ENCODE measurements around the gene C3AR1. TPM values are rescaled to one million over a fixed set of nuclear protein-coding genes. Genes with fewer than 3 reads are reported as not detected.
"Not testable (repeated sequence)": the region's sequence is repeated elsewhere in the genome, so short reads cannot be mapped to it uniquely, and the experiment has no call there.

The C3AR1 gene
- 0.65 TPM for polyA plus RNA-seq (2013)

- H3K4me1 ChIP-seq (ENCODE audit: control extremely low read depth in 1 of 4, control insufficient read depth in 4 of 4, insufficient read depth in 4 of 4, low read length in 3 of 4) = peaks cover 16 to 63% (median 35%) of the 10 kb centered on the region in 4 experiments
- peak within 1 kb of the TSS; percentile 25 to 65 for H3K27ac ChIP-seq (ENCODE audit: insufficient read depth in 1 of 2, low read depth in 1 of 2, low read length in 2 of 2, poor library complexity in 1 of 2, severe bottlenecking in 2 of 2)
- H3K9me3 ChIP-seq (ENCODE audit: control extremely low read depth in 1 of 5, control insufficient read depth in 4 of 5, insufficient read depth in 2 of 5, low read depth in 1 of 5, low read length in 4 of 5) = no peaks in the 10 kb centered on the region
- 0% methylated on average over 2 of the region's 2 CpGs for WGBS (ENCODE audit: insufficient coverage)
- ChIA-PET POLR2A (interaction anchor here (0.7 kb wide), 1 partner anchor 10 kb away, joined by 4 read pairs; no protein-coding TSS in a partner anchor), CTCF (interaction anchor here (1.1 to 4.2 kb wide), 4 partner anchors 11 to 39 kb away, joined by 3 to 33 read pairs (median 9); no protein-coding TSS in a partner anchor)
- H3K36me3 ChIP-seq (ENCODE audit: control insufficient read depth in 4 of 4, insufficient read depth in 4 of 4, low read length in 3 of 4) = no peaks in the 10 kb centered on the region
- H3K4me3 ChIP-seq (ENCODE audit: control insufficient read depth in 1 of 7, extremely low read depth in 1 of 7, insufficient read depth in 4 of 7, low read depth in 2 of 7, low read length in 6 of 7) = peak within 1 kb of the TSS in 6 of 7 experiments; percentile 4 to 57 (median 20)
- H3K27me3 ChIP-seq (replicated peaks in 2 of 5; ENCODE audit: control insufficient read depth in 4 of 5, insufficient read depth in 5 of 5, low read length in 4 of 5) = no peaks in the 10 kb centered on the region
- DNase-seq = peak; percentile 78 to 93 (median 87)
Observed at GRCh38 chr12:8065991-8066594, at the start of gene C3AR1. C3AR1 (minus strand) TSS chr12:8066359; CDS start chr12:8060185, 6,174 bp downstream.

GRCh38 chr12:8113117-8113516, 47.0 kb upstream of the C3AR1 start:
- H3K27ac ChIP-seq (ENCODE audit: insufficient read depth in 1 of 2, low read depth in 1 of 2, low read length in 2 of 2, poor library complexity in 1 of 2, severe bottlenecking in 2 of 2); H3K9me3 ChIP-seq (ENCODE audit: control extremely low read depth in 1 of 5, control insufficient read depth in 4 of 5, insufficient read depth in 2 of 5, low read depth in 1 of 5, low read length in 4 of 5); H3K4me3 ChIP-seq (ENCODE audit: control insufficient read depth in 1 of 7, extremely low read depth in 1 of 7, insufficient read depth in 4 of 7, low read depth in 2 of 7, low read length in 6 of 7); H3K36me3 ChIP-seq (ENCODE audit: control insufficient read depth in 4 of 4, insufficient read depth in 4 of 4, low read length in 3 of 4); CTCF ChIA-PET; POLR2A ChIA-PET; H3K27me3 ChIP-seq (replicated peaks in 2 of 5; ENCODE audit: control insufficient read depth in 4 of 5, insufficient read depth in 5 of 5, low read length in 4 of 5); DNase-seq; H3K4me1 ChIP-seq (ENCODE audit: control extremely low read depth in 1 of 4, control insufficient read depth in 4 of 4, insufficient read depth in 4 of 4, low read length in 3 of 4): not testable (repeated sequence)
- WGBS (ENCODE audit: insufficient coverage) = 100% methylated on average over 1 of the region's 4 CpGs

GRCh38 chr12:8108808-8109398, 42.7 kb upstream of the C3AR1 start:
- Histone ChIP-seq H3K4me1 (ENCODE audit: control extremely low read depth in 1 of 4, control insufficient read depth in 4 of 4, insufficient read depth in 4 of 4, low read length in 3 of 4) (peaks cover 0 to 3% (median 0%) of the 10 kb centered on the region in 4 experiments), H3K27ac (ENCODE audit: insufficient read depth in 1 of 2, low read depth in 1 of 2, low read length in 2 of 2, poor library complexity in 1 of 2, severe bottlenecking in 2 of 2) (no peak overlapping the region), H3K36me3 (ENCODE audit: control insufficient read depth in 4 of 4, insufficient read depth in 4 of 4, low read length in 3 of 4) (peaks cover 0 to 2% (median 0%) of the 10 kb centered on the region in 4 experiments), H3K27me3 (replicated peaks in 2 of 5; ENCODE audit: control insufficient read depth in 4 of 5, insufficient read depth in 5 of 5, low read length in 4 of 5) (no peaks in the 10 kb centered on the region), H3K9me3 (ENCODE audit: control extremely low read depth in 1 of 5, control insufficient read depth in 4 of 5, insufficient read depth in 2 of 5, low read depth in 1 of 5, low read length in 4 of 5) (no peaks in the 10 kb centered on the region), H3K4me3 (ENCODE audit: control insufficient read depth in 1 of 7, extremely low read depth in 1 of 7, insufficient read depth in 4 of 7, low read depth in 2 of 7, low read length in 6 of 7) (peak overlapping the region in 1 of 7 experiments; percentile 16)
- ChIA-PET CTCF (interaction anchor here (0.8 to 4.3 kb wide), 15 partner anchors 11 to 132 kb away, joined by 3 to 24 read pairs (median 4); partner anchors contain the start of genes CLEC4A and ZNF705A), POLR2A (no interaction called here)
- DNase-seq = peak; percentile 82 to 90 (median 86)
- 0% methylated on average over 1 of the region's 3 CpGs for WGBS (ENCODE audit: insufficient coverage)

GRCh38 chr12:8099235-8099634, 33.1 kb upstream of the C3AR1 start:
- H3K9me3 ChIP-seq (ENCODE audit: control extremely low read depth in 1 of 5, control insufficient read depth in 4 of 5, insufficient read depth in 2 of 5, low read depth in 1 of 5, low read length in 4 of 5) = peaks cover 0 to 5% (median 0%) of the 10 kb centered on the region in 5 experiments
- H3K27me3 ChIP-seq (replicated peaks in 2 of 5; ENCODE audit: control insufficient read depth in 4 of 5, insufficient read depth in 5 of 5, low read length in 4 of 5) = no peaks in the 10 kb centered on the region
- no CpG with 5 or more reads among the region's 3 CpGs for WGBS (ENCODE audit: insufficient coverage)
- H3K4me1 ChIP-seq (ENCODE audit: control extremely low read depth in 1 of 4, control insufficient read depth in 4 of 4, insufficient read depth in 4 of 4, low read length in 3 of 4) = no peaks in the 10 kb centered on the region
- no peak overlapping the region for H3K4me3 ChIP-seq (ENCODE audit: control insufficient read depth in 1 of 7, extremely low read depth in 1 of 7, insufficient read depth in 4 of 7, low read depth in 2 of 7, low read length in 6 of 7)
- no peak overlapping the region for H3K27ac ChIP-seq (ENCODE audit: insufficient read depth in 1 of 2, low read depth in 1 of 2, low read length in 2 of 2, poor library complexity in 1 of 2, severe bottlenecking in 2 of 2)
- H3K36me3 ChIP-seq (ENCODE audit: control insufficient read depth in 4 of 4, insufficient read depth in 4 of 4, low read length in 3 of 4) = peaks cover 16 to 35% (median 19%) of the 10 kb centered on the region in 4 experiments
- POLR2A ChIA-PET = interaction anchor here (1.1 kb wide), 1 partner anchor 11 kb away, joined by 6 read pairs; no protein-coding TSS in a partner anchor
- DNase-seq = no peak
- CTCF ChIA-PET = interaction anchor here (1.6 kb wide), 1 partner anchor 138 kb away, joined by 5 read pairs; no protein-coding TSS in a partner anchor

- Histone ChIP-seq H3K27me3 (replicated peaks in 2 of 5; ENCODE audit: control insufficient read depth in 4 of 5, insufficient read depth in 5 of 5, low read length in 4 of 5) (no peaks in the 10 kb centered on the region), H3K27ac (ENCODE audit: insufficient read depth in 1 of 2, low read depth in 1 of 2, low read length in 2 of 2, poor library complexity in 1 of 2, severe bottlenecking in 2 of 2) (no peak overlapping the region), H3K4me3 (ENCODE audit: control insufficient read depth in 1 of 7, extremely low read depth in 1 of 7, insufficient read depth in 4 of 7, low read depth in 2 of 7, low read length in 6 of 7) (no peak overlapping the region), H3K4me1 (ENCODE audit: control extremely low read depth in 1 of 4, control insufficient read depth in 4 of 4, insufficient read depth in 4 of 4, low read length in 3 of 4) (no peaks in the 10 kb centered on the region), H3K36me3 (ENCODE audit: control insufficient read depth in 4 of 4, insufficient read depth in 4 of 4, low read length in 3 of 4) (peaks cover 25 to 63% (median 41%) of the 10 kb centered on the region in 4 experiments), H3K9me3 (ENCODE audit: control extremely low read depth in 1 of 5, control insufficient read depth in 4 of 5, insufficient read depth in 2 of 5, low read depth in 1 of 5, low read length in 4 of 5) (no peaks in the 10 kb centered on the region)
- ChIA-PET CTCF (interaction anchor here (1.0 kb wide), 1 partner anchor 136 kb away, joined by 3 read pairs; no protein-coding TSS in a partner anchor), POLR2A (interaction anchor here (0.6 kb wide), 1 partner anchor 10 kb away, joined by 3 read pairs; no protein-coding TSS in a partner anchor)
- WGBS (ENCODE audit: insufficient coverage) = 100% methylated on average over 2 of the region's 2 CpGs
- DNase-seq = no peak
Observed at GRCh38 chr12:8096281-8096915, 30.2 kb upstream of the C3AR1 start.

GRCh38 chr12:8093291-8093690, 27.1 kb upstream of the C3AR1 start:
- Histone ChIP-seq H3K9me3 (ENCODE audit: control extremely low read depth in 1 of 5, control insufficient read depth in 4 of 5, insufficient read depth in 2 of 5, low read depth in 1 of 5, low read length in 4 of 5) (no peaks in the 10 kb centered on the region), H3K27ac (ENCODE audit: insufficient read depth in 1 of 2, low read depth in 1 of 2, low read length in 2 of 2, poor library complexity in 1 of 2, severe bottlenecking in 2 of 2) (no peak overlapping the region), H3K4me3 (ENCODE audit: control insufficient read depth in 1 of 7, extremely low read depth in 1 of 7, insufficient read depth in 4 of 7, low read depth in 2 of 7, low read length in 6 of 7) (no peak overlapping the region), H3K27me3 (replicated peaks in 2 of 5; ENCODE audit: control insufficient read depth in 4 of 5, insufficient read depth in 5 of 5, low read length in 4 of 5) (no peaks in the 10 kb centered on the region), H3K36me3 (ENCODE audit: control insufficient read depth in 4 of 4, insufficient read depth in 4 of 4, low read length in 3 of 4) (peaks cover 40 to 81% (median 54%) of the 10 kb centered on the region in 4 experiments), H3K4me1 (ENCODE audit: control extremely low read depth in 1 of 4, control insufficient read depth in 4 of 4, insufficient read depth in 4 of 4, low read length in 3 of 4) (peaks cover 6 to 15% (median 8%) of the 10 kb centered on the region in 4 experiments)
- no CpG with 5 or more reads among the region's 3 CpGs for WGBS (ENCODE audit: insufficient coverage)
- DNase-seq = no peak
- POLR2A ChIA-PET = no interaction called here
- CTCF ChIA-PET = interaction anchor here (1.0 to 1.6 kb wide), 3 partner anchors 10 to 47 kb away, joined by 3 to 5 read pairs (median 5); no protein-coding TSS in a partner anchor

All from common myeloid progenitor, CD34-positive (primary cell).